Naive thymus-derived CD8-positive, alpha-beta T cell (primary cell): Measurements from ENCODE around the gene RELCH. TPM values are rescaled to one million over a fixed set of nuclear protein-coding genes. Genes with fewer than 3 reads are reported as not detected.
A peak's percentile ranks its signal among the peaks of the same experiment; 100 is the strongest.

Source experiments
- ATAC-seq, 2 donors: fragments of 150-1000 bp; cut with Tn5 transposase in 1 of 2; sonication (Bioruptor Pico), chemical (Tn5 transposase) in 1 of 2; 1 replicate in 1 of 2; 2 replicates in 1 of 2; pipeline ENCODE4 v1.10.0; 2021; ENCODE audit warnings: mild to moderate bottlenecking in 2 of 2, moderate library complexity in 2 of 2
- POLR2A ChIA-PET: fragments of 350-600 bp; sonication (Branson Sonifier 250); formaldehyde crosslinking; loops from one replicate; lab custom pipeline; 2021; ENCODE audit warnings: antibody characterized with exemption; lab: Charles Lee
- DNase-seq, 10 donors: peaks; one replicate each; pipeline versions ENCODE4 v3.0.0 to v3.0.0-alpha.2; 2020 to 2022
- H3K27ac Mint-ChIP-seq, 10 donors: one replicate each; pipeline ENCODE4 v1.8.0; 2020 to 2022; ENCODE audit warnings: mild to moderate bottlenecking in 10 of 10, mixed read lengths in 10 of 10, moderate library complexity in 4 of 10, inconsistent platforms in 1 of 10
- H3K27me3 Mint-ChIP-seq, 5 donors: one replicate each; pipeline ENCODE4 v1.8.0; 2021 to 2022; ENCODE audit warnings: mixed read lengths in 5 of 5
- H3K36me3 Mint-ChIP-seq, 3 donors: one replicate each; pipeline ENCODE4 v1.8.0; 2020 to 2022; ENCODE audit warnings: mixed read lengths in 3 of 3, mild to moderate bottlenecking in 2 of 3, inconsistent platforms in 1 of 3
- H3K4me1 Mint-ChIP-seq, 4 donors: one replicate each; pipeline ENCODE4 v1.8.0; 2021 to 2022; ENCODE audit warnings: mixed read lengths in 4 of 4
- H3K4me3 Mint-ChIP-seq, 10 donors: one replicate each; pipeline ENCODE4 v1.8.0; 2020 to 2022; ENCODE audit warnings: mild to moderate bottlenecking in 10 of 10, mixed read lengths in 10 of 10, moderate library complexity in 6 of 10, inconsistent platforms in 1 of 10
- H3K9me3 Mint-ChIP-seq, 9 donors: one replicate each; pipeline ENCODE4 v1.8.0; 2020 to 2022; ENCODE audit warnings: mixed read lengths in 9 of 9, mild to moderate bottlenecking in 3 of 9, inconsistent platforms in 1 of 9, moderate library complexity in 1 of 9
- polyA plus RNA-seq, 3 donors: library from polyadenylated mRNA; unstranded; fragments of 300-500 nt; fragmentation: Illumina TruSeq; gene quantifications; one replicate each; pipeline ENCODE4 v1.2.3, GENCODE V29; 2021
- total RNA-seq, 8 experiments: library from RNA in 2 of 8; stranded (reverse) in 2 of 8; gene quantifications; one replicate each; pipeline ENCODE4 v1.2.3 and lab custom pipeline; 2021 to 2026

The RELCH gene
- total and polyA plus RNA-seq, 5 experiments from 2014 or later, result 6.8 to 53.6 (median 9.3) TPM

- H3K27me3 Mint-ChIP-seq, result no peaks in the 10 kb centered on the region
- H3K4me3 Mint-ChIP-seq, result no peak overlapping the region
- H3K4me1 Mint-ChIP-seq, result peaks cover 0 to 18% (median 6%) of the 10 kb centered on the region in 4 donors
- H3K9me3 Mint-ChIP-seq, result no peaks in the 10 kb centered on the region
- peaks cover 4 to 56% (median 15%) of the 10 kb centered on the region in 3 donors for H3K36me3 Mint-ChIP-seq
- no peak for ATAC-seq
- no peak overlapping the region for H3K27ac Mint-ChIP-seq
- no peak for DNase-seq
- POLR2A ChIA-PET, result no interaction called here
Measured at GRCh38 chr18:62239475-62239874, 52.4 kb downstream of the RELCH start.

GRCh38 chr18:62242955-62243354, 55.9 kb downstream of the RELCH start:
- H3K4me3 Mint-ChIP-seq, result no peak overlapping the region
- H3K27me3 Mint-ChIP-seq, result no peaks in the 10 kb centered on the region
- POLR2A ChIA-PET, result no interaction called here
- peak overlapping the region in 1 of 10 donors; percentile 37 for H3K27ac Mint-ChIP-seq
- peaks cover 0 to 4% (median 2%) of the 10 kb centered on the region in 4 donors for H3K4me1 Mint-ChIP-seq
- H3K9me3 Mint-ChIP-seq, result no peaks in the 10 kb centered on the region
- H3K36me3 Mint-ChIP-seq, result peaks cover 0 to 61% (median 3%) of the 10 kb centered on the region in 3 donors
- no peak for ATAC-seq
- DNase-seq, result no peak

- H3K36me3 Mint-ChIP-seq, result peaks cover 0 to 54% (median 3%) of the 10 kb centered on the region in 3 donors
Measured at GRCh38 chr18:62245177-62245576, 58.1 kb downstream of the RELCH start.

GRCh38 chr18:62245699-62246098, 58.6 kb downstream of the RELCH start:
- Mint-ChIP-seq H3K36me3 (peaks cover 0 to 50% (median 3%) of the 10 kb centered on the region in 3 donors), H3K27me3 (no peaks in the 10 kb centered on the region), H3K27ac (peak overlapping the region in 2 of 10 donors; percentile 4 to 21), H3K4me3 (no peak overlapping the region), H3K9me3 (no peaks in the 10 kb centered on the region), H3K4me1 (no peaks in the 10 kb centered on the region)
- DNase-seq (no peak), ATAC-seq (no peak)
- POLR2A ChIA-PET, result no interaction called here

More at GRCh38 chr18:62245177-62245576, 58.1 kb downstream of the RELCH start:
- POLR2A ChIA-PET, result no interaction called here
- ATAC-seq (no peak), DNase-seq (no peak)
- no peak overlapping the region for H3K4me3 Mint-ChIP-seq
- no peaks in the 10 kb centered on the region for H3K27me3 Mint-ChIP-seq
- H3K27ac Mint-ChIP-seq, result peak overlapping the region in 1 of 10 donors; percentile 44
- H3K4me1 Mint-ChIP-seq, result no peaks in the 10 kb centered on the region
- no peaks in the 10 kb centered on the region for H3K9me3 Mint-ChIP-seq

- POLR2A ChIA-PET, result interaction anchor here (2.3 kb wide), 1 partner anchor 61 kb away, joined by 15 read pairs; the partner anchor contains the start of genes PIGN and RELCH
- Mint-ChIP-seq H3K4me3 (no peak overlapping the region), H3K9me3 (no peaks in the 10 kb centered on the region), H3K27ac (peak overlapping the region in 1 of 10 donors; percentile 16), H3K36me3 (peaks cover 0 to 37% (median 3%) of the 10 kb centered on the region in 3 donors), H3K27me3 (no peaks in the 10 kb centered on the region), H3K4me1 (no peaks in the 10 kb centered on the region)
- ATAC-seq, result no peak
- DNase-seq, result no peak
Measured at GRCh38 chr18:62248313-62248712, 61.3 kb downstream of the RELCH start.

- no peaks in the 10 kb centered on the region for H3K9me3 Mint-ChIP-seq
- H3K27ac Mint-ChIP-seq, result no peak overlapping the region
- no peaks in the 10 kb centered on the region for H3K4me1 Mint-ChIP-seq
- no peak overlapping the region for H3K4me3 Mint-ChIP-seq
- H3K27me3 Mint-ChIP-seq, result no peaks in the 10 kb centered on the region
- DNase-seq, result peak; percentile 39 to 86 (median 60)
- H3K36me3 Mint-ChIP-seq, result peaks cover 0 to 38% (median 3%) of the 10 kb centered on the region in 3 donors
- POLR2A ChIA-PET, result interaction anchor here (0.6 to 2.3 kb wide), 2 partner anchors 62 to 266 kb away, joined by 4 to 15 read pairs; partner anchors contain the start of genes PIGN and RELCH
- ATAC-seq, result peak; percentile 59 to 68
Measured at GRCh38 chr18:62249478-62250097, 62.5 kb downstream of the RELCH start.

GRCh38 chr18:62250475-62250874, 63.4 kb downstream of the RELCH start:
- no peaks in the 10 kb centered on the region for H3K27me3 Mint-ChIP-seq
- DNase-seq (no peak), ATAC-seq (no peak)
- POLR2A ChIA-PET, result no interaction called here
- peaks cover 0 to 38% (median 3%) of the 10 kb centered on the region in 3 donors for H3K36me3 Mint-ChIP-seq
- no peaks in the 10 kb centered on the region for H3K4me1 Mint-ChIP-seq
- H3K27ac Mint-ChIP-seq, result no peak overlapping the region
- no peak overlapping the region for H3K4me3 Mint-ChIP-seq
- H3K9me3 Mint-ChIP-seq, result no peaks in the 10 kb centered on the region

GRCh38 chr18:62258093-62258492, 71.0 kb downstream of the RELCH start:
- POLR2A ChIA-PET, result no interaction called here
- peaks cover 7 to 89% (median 38%) of the 10 kb centered on the region in 3 donors for H3K36me3 Mint-ChIP-seq

GRCh38 chr18:62258616-62259015, 71.6 kb downstream of the RELCH start:
- POLR2A ChIA-PET, result no interaction called here
- Mint-ChIP-seq H3K27ac (no peak overlapping the region), H3K4me3 (no peak overlapping the region), H3K27me3 (no peaks in the 10 kb centered on the region), H3K36me3 (peaks cover 7 to 88% (median 38%) of the 10 kb centered on the region in 3 donors), H3K4me1 (peaks cover 0 to 15% (median 1%) of the 10 kb centered on the region in 4 donors), H3K9me3 (no peaks in the 10 kb centered on the region)
- DNase-seq (no peak), ATAC-seq (no peak)

More at GRCh38 chr18:62258093-62258492, 71.0 kb downstream of the RELCH start:
- no peak overlapping the region for H3K4me3 Mint-ChIP-seq
- no peak for DNase-seq
- no peaks in the 10 kb centered on the region for H3K27me3 Mint-ChIP-seq
- H3K4me1 Mint-ChIP-seq, result peaks cover 0 to 15% (median 1%) of the 10 kb centered on the region in 4 donors
- no peak overlapping the region for H3K27ac Mint-ChIP-seq
- no peak for ATAC-seq
- H3K9me3 Mint-ChIP-seq, result no peaks in the 10 kb centered on the region

- no peak for ATAC-seq
- POLR2A ChIA-PET, result no interaction called here
- Mint-ChIP-seq H3K9me3 (no peaks in the 10 kb centered on the region), H3K4me1 (peaks cover 0 to 23% (median 5%) of the 10 kb centered on the region in 4 donors), H3K27ac (peak overlapping the region in 1 of 10 donors; percentile 34), H3K36me3 (peaks cover 11 to 81% (median 35%) of the 10 kb centered on the region in 3 donors), H3K4me3 (no peak overlapping the region), H3K27me3 (no peaks in the 10 kb centered on the region)
- no peak for DNase-seq
Measured at GRCh38 chr18:62262061-62262460, 75.0 kb downstream of the RELCH start.

- POLR2A ChIA-PET, result no interaction called here
Measured at GRCh38 chr18:62264984-62265383, 77.9 kb downstream of the RELCH start.

GRCh38 chr18:62277045-62277444, 90.0 kb downstream of the RELCH start:
- H3K9me3 Mint-ChIP-seq, result no peaks in the 10 kb centered on the region

More at GRCh38 chr18:62264984-62265383, 77.9 kb downstream of the RELCH start:
- Mint-ChIP-seq H3K4me1 (peaks cover 0 to 9% (median 5%) of the 10 kb centered on the region in 4 donors), H3K9me3 (no peaks in the 10 kb centered on the region), H3K36me3 (peaks cover 4 to 69% (median 15%) of the 10 kb centered on the region in 3 donors), H3K27ac (peak overlapping the region in 1 of 10 donors; percentile 14), H3K27me3 (no peaks in the 10 kb centered on the region), H3K4me3 (no peak overlapping the region)
- no peak for ATAC-seq
- no peak for DNase-seq

GRCh38 chr18:62279561-62279960, 92.5 kb downstream of the RELCH start:
- no peaks in the 10 kb centered on the region for H3K27me3 Mint-ChIP-seq
- DNase-seq, result no peak
- peaks cover 0 to 2% (median under 1%) of the 10 kb centered on the region in 4 donors for H3K4me1 Mint-ChIP-seq
- ATAC-seq, result no peak
- H3K4me3 Mint-ChIP-seq, result no peak overlapping the region
- H3K27ac Mint-ChIP-seq, result no peak overlapping the region
- no peaks in the 10 kb centered on the region for H3K9me3 Mint-ChIP-seq
- POLR2A ChIA-PET, result no interaction called here
- peaks cover 6 to 76% (median 24%) of the 10 kb centered on the region in 3 donors for H3K36me3 Mint-ChIP-seq

More at GRCh38 chr18:62277045-62277444, 90.0 kb downstream of the RELCH start:
- Mint-ChIP-seq H3K36me3 (peaks cover 0 to 69% (median 10%) of the 10 kb centered on the region in 3 donors), H3K4me3 (no peak overlapping the region), H3K27ac (peak overlapping the region in 2 of 10 donors; percentile 5 to 43), H3K4me1 (peaks cover 0 to 2% (median under 1%) of the 10 kb centered on the region in 4 donors), H3K27me3 (no peaks in the 10 kb centered on the region)
- ATAC-seq (no peak), DNase-seq (no peak)
- POLR2A ChIA-PET, result no interaction called here
